ENCODE results near the gene ALDH3B1.
"Not testable (repeated sequence)": the region's sequence is repeated elsewhere in the genome, so short reads cannot be mapped to it uniquely, and the experiment has no call there.

ALDH3B1 gene, protein sequence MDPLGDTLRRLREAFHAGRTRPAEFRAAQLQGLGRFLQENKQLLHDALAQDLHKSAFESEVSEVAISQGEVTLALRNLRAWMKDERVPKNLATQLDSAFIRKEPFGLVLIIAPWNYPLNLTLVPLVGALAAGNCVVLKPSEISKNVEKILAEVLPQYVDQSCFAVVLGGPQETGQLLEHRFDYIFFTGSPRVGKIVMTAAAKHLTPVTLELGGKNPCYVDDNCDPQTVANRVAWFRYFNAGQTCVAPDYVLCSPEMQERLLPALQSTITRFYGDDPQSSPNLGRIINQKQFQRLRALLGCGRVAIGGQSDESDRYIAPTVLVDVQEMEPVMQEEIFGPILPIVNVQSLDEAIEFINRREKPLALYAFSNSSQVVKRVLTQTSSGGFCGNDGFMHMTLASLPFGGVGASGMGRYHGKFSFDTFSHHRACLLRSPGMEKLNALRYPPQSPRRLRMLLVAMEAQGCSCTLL

GRCh38 chr11:68010090-68011041 is at the start of gene ALDH3B1:
ALDH3B1 (plus strand) TSS chr11:68010327; CDS start chr11:68015298, 4,971 bp downstream.
- no peak for DNase-seq

GRCh38 chr11:67963217-67963616 is 46.9 kb upstream of the ALDH3B1 start:
- DNase-seq: not testable (repeated sequence)

GRCh38 chr11:67963879-67964278 is 46.2 kb upstream of the ALDH3B1 start:
- not testable (repeated sequence) for DNase-seq

- DNase-seq: not testable (repeated sequence)
Measured at GRCh38 chr11:67964746-67965145, 45.4 kb upstream of the ALDH3B1 start.

DNA sequence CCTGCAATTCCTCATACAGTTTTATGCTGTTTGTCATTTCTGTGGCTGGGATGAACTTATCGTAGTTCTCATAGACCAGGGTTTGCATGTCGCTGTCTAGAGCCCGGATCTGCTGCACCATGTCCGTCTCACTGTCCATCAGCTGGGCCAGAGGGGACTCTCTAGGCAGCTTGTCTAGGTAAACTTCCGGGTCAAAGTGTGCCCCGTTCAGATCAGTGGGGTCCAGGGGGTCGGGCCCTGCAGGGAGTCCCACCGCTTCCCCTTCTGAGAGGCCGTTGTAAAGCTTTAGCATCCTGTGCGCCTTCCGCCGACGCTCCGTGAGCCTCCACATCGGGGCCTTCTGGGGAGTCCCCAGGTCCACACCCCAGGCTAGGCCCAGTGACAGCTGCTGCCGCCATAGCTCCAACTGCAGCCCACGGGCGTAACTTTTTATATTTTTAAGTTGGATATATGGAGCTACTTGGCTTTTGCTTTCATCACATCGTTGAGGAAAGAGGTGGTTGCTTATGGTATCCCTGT is 44.2 kb upstream of the ALDH3B1 start:
- DNase-seq: not testable (repeated sequence)

DNA sequence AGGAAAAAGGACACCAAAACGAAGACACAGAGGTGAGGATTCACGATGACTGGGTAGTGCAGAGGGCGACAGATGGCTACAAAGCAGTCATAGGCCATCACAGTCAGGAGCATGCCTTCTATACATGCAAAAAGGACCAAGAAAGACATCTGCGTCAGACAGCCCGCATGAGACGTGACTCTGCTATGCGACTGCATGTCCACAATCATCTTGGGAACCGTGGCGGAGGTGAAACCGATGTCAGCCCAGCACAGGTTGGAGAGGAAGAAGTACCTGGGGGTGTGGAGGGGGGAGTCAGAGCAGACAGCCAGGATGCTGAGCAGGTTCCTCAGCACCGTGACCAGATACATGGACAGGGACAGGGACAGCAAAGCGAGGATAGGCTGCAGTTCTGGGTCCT is 35.4 kb upstream of the ALDH3B1 start:
- DNase-seq: not testable (repeated sequence)

GRCh38 chr11:67978766-67979418 is 31.2 kb upstream of the ALDH3B1 start:
- peak; percentile 65 for DNase-seq

GRCh38 chr11:67981226-67981625 is 28.9 kb upstream of the ALDH3B1 start:
- peak; percentile 36 for DNase-seq

- DNase-seq: peak; percentile 19
Measured at GRCh38 chr11:67982255-67982857, 27.8 kb upstream of the ALDH3B1 start.

GRCh38 chr11:67983951-67984350 is 26.2 kb upstream of the ALDH3B1 start:
- DNase-seq: peak; percentile 49

- DNase-seq: not testable (repeated sequence)
Measured at GRCh38 chr11:67985302-67985701, 24.8 kb upstream of the ALDH3B1 start.

DNA sequence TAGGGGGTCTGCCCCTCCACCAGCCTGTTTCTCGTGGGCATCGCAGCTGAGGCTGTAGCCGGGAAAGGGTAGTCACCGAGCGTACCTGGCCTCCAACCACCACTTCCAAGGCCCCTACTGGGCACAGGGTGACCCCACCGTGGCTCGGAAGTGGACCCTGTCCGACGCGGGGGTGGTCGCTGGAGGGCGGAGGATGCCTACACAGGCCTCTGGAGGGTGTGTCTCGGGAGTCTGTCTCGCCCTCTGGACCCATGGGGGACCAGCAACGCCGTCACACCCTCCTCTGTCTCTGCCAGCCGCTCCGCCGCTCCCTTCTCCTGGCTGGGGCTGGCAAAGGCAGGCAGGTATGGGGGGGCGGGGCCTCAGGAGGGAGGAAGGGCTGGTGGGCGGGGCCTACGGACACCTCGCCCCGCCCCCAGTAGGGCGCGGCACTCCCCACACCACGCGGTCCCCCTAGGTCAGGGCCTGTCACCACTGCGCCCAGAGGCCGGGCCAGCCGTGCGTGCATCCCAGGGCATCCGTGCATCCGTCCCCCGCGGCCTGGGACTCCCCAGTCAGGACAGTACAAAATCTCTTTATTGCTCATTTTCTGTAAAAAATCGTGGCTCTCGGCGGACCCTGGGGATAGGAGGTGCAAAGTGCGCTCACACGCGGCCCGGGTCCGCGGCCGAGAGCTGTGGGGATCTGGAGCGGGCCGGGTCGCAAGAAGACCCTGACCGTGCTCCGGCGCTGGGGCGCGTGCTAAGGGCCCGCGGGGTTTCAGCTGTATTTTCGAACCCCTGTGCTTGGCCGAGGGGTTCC is 19.4 kb upstream of the ALDH3B1 start:
- peak; percentile 62 for DNase-seq

DNA sequence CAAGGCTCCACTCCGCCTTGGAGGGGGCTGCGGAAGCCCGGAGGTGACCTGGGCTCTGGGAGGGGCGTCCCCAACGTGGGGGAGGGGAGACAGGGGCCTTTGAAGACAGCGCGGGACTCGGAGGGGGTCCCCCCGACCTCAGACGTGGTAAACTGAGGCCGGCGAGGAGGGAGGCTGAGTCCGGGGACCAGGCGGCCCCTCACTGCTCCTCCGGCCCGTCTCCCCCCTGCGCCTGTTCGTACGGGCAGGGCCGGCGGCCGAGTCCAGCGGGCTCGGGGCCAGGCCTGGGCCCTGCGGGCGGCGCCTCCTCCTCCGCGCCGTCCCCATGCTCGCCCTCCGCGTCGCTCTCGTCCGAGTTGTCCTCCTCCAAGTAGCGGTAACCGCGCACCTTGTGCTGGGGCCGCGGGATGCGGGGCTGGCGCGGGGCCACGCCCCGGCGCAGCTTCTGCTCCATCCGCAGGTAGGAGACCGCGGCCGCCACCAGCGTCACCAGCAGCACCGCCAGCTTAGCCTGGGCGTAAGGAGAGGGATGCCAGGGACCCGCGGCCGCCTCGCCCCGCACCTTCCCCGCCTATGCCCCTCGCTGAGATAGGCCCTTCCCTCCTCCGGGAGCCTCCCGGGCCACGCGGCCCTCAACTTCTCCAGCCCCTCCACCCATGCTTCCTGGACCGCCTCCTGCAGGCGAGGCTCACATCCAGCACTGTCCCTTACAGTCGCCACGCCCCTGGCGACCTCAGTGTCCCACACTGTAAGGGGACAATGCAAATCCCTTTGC is 18.6 kb upstream of the ALDH3B1 start:
- peak; percentile 51 for DNase-seq

DNA sequence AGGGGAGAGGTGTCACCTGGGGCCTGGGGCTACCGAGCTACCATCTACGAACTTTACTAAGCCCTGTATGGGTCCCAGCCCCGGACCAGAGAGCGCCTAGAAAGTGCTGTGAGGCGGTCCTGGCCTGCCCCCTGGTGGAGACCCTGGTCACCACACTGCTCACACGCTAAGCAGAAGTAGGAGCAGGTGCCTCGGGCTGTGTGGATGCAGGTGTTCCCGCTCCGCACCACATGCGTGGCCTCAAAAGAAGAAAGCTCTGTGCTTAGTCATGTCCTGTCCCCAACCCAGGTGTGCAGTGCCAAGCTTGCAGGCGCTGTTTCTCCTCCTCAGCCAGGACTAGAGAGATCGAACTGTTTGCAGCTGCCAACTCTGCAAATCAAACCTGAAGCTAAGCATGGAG is 16.3 kb upstream of the ALDH3B1 start:
- peak; percentile 76 for DNase-seq

- DNase-seq: peak; percentile 44
Measured at GRCh38 chr11:67994387-67994786, 15.7 kb upstream of the ALDH3B1 start.

DNA sequence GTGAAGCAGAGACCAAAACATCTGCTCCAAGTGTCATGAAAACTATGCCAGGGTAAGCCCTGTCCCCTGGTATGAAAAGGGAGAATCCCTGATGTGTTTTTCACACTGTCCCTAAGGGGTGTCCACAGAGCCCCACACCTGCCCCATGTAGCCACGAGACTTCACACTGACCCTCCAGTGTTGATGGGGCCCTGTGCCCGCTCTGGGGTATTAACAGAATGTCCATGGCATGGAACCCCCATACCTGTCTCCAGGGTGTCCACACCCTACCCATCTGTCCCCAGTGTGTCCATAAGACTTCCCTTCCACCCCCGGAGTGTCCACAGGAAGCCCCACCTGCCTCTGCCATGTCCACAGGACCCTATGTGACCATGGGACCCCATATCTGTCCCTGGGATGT is 15.0 kb upstream of the ALDH3B1 start:
- peak; percentile 45 for DNase-seq

GRCh38 chr11:67995579-67995978 is 14.5 kb upstream of the ALDH3B1 start:
- peak; percentile 22 for DNase-seq

- peak; percentile 43 for DNase-seq
Measured at GRCh38 chr11:67996051-67996450, 14.1 kb upstream of the ALDH3B1 start.

DNA sequence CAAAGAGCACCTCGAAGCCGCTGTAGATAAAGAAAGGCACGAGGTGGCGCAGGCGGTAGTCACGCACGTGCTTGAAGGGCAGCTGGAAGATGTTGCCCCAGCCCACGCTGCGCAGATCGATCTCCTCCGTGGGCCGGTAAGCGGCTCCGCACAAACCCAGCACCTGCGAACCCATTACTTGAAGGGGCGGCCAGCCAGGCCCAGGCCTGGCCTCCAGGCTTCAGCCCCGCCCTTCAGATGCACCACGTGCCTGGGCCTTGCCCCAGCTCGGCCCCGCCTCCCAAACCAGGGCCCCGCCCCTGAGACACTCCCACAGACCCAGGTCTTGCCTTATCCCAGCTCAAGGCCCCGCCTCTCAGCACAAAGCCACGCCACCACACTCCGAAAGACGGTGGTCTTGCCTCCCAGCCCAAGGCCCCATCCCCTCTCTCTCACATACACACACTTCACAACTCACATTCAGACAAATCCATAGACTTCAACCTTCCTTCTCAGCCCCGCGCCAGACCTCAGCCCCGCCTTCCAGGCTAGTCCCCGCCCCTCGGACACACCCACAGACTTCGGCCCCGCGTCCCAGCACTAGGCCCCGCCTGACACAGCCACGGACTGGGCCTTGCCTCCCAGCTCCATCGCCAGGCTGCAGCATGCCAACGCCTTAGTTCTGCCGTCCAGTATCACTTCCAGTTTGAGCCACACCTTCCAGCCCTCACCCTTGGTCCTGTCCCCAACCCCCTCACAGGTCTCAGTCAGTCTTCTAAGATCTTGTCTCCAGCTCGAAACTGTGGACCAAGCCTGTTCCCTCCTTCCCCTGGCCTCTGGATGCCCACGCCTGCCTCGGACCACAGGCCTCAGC is 13.3 kb upstream of the ALDH3B1 start:
- DNase-seq: no peak
